Ovary (tissue), 3 donors: ENCODE data around the gene SEC24C.

Source experiments
- EP300 ChIP-seq: sonication (generic); formaldehyde crosslinking; IDR thresholded peaks from one replicate; pipeline ENCODE4 v1.6.1; 2017; ENCODE audit warnings: antibody characterized with exemption
- POLR2A ChIP-seq: fragments of 450-650 bp; IDR thresholded peaks from one replicate; pipeline ENCODE4 v1.6.1; 2017; ENCODE audit warnings: antibody characterized with exemption, mild to moderate bottlenecking, moderate library complexity
- TF ChIP-seq, protein P1 (sequence below), 3 donors: fragments of 450-650 bp in 2 of 3; fragments of 200-600 bp in 1 of 3; IDR thresholded peaks; one replicate each; pipeline versions ENCODE4 v1.5.1 to v1.8.0; 2016 to 2022; ENCODE audit warnings: antibody characterized with exemption in 3 of 3, mild to moderate bottlenecking in 1 of 3
- donor health status: DM: no; HTN: no; CAD: no.

DNA sequence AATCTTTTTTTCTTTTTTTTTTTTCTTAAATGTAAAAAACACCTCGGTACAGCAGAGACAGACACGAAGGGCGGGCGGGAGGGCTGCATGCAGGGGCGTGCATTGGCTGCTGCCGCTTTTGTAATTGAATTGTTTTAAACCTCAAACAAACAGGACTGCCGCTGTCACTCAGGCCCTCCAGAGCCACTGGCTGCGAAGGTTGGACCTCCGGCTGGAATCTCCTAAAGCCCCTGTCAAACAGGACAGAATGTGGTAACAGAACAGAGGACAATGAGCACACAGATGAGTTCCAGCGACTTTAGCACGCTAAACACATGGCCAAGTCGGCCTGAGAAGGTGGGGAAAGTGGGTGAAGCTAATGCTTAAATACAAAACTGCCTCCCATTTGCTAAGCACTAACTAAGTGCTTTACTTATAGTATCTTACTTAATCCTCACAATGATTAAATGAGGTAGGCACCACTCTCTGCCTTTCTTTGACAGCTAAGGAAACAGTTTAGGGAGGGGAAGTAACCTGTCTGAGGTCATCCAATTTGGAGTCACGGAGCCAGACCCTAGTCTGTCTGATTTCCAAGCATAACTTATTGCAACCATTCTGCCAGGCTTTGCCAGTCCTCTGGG, 70.2 kb downstream of the SEC24C start:
- TF ChIP-seq, protein P1, sequence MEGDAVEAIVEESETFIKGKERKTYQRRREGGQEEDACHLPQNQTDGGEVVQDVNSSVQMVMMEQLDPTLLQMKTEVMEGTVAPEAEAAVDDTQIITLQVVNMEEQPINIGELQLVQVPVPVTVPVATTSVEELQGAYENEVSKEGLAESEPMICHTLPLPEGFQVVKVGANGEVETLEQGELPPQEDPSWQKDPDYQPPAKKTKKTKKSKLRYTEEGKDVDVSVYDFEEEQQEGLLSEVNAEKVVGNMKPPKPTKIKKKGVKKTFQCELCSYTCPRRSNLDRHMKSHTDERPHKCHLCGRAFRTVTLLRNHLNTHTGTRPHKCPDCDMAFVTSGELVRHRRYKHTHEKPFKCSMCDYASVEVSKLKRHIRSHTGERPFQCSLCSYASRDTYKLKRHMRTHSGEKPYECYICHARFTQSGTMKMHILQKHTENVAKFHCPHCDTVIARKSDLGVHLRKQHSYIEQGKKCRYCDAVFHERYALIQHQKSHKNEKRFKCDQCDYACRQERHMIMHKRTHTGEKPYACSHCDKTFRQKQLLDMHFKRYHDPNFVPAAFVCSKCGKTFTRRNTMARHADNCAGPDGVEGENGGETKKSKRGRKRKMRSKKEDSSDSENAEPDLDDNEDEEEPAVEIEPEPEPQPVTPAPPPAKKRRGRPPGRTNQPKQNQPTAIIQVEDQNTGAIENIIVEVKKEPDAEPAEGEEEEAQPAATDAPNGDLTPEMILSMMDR (IDR thresholded peaks at IDR 0.05): no peak
- TF ChIP-seq EP300: no peak
- no peak for TF ChIP-seq POLR2A
